GM23248 (cell line): ENCODE data around the gene PGC.

Experiments
- EZH2 ChIP-seq: fragments of 200-600 bp; sonication (generic); IDR thresholded peaks from 2 replicates; pipeline ENCODE4 v1.6.1; 2018; ENCODE audit warnings: antibody characterized with exemption, mild to moderate bottlenecking; ENCODE audit not compliant: insufficient read depth, poor library complexity, severe bottlenecking
- EZH2phosphoT487 ChIP-seq: fragments of 200-600 bp; sonication (generic); IDR thresholded peaks from 2 replicates; pipeline ENCODE4 v1.6.1; 2018; ENCODE audit warnings: antibody characterized with exemption, moderate library complexity, mild to moderate bottlenecking, low read depth; ENCODE audit not compliant: insufficient read depth

DNA sequence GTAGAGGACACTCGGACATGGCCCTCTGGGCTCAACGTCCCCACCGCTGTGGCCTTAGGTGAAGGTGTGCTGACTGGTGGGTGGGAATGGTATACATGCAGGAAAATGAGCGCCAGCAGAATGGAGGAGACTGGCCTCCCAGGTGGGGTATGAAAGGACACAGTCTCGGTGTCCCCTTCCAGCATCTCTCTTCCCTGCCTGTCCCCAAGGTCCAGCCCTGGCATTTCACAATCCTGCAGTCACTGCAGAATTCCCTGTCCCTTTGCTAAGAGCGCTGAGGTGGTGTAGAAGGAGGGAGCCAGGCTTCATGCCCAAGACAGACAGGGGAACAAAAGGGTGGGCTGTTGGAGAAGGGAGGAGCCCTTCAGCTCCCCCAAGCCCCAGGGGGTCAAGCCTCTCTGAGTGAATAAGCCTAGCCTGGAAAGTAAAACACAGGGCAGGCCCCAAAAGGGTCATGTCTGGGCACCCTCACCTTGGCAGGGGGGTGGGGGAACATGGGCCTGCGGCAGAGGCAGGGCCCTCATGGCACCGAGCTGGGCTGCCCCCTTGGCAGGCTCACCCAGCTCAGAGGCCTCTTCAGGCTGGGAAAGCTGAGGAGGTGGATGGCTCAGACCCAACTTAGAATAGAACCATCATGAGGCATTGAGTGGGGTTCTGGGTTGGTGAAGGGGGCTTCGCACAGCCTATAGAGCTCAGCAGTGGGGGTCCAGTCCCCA lies 35.7 kb downstream of the PGC start:
- TF ChIP-seq EZH2phosphoT487 (no peak), EZH2 (no peak)
